Activated CD8-positive, alpha-beta memory T cell treated with anti-CD3 and anti-CD28 coated beads, Interleukin-2, amount 50 U/mL, for 24 hours (primary cell): ENCODE results near the gene CACNA1H.

ENCODE experiments used
- DNase-seq: peaks from one replicate; pipeline ENCODE4 v3.0.0-alpha.2; 2020; ENCODE audit errors: extremely low read depth

Gene CACNA1H

DNA sequence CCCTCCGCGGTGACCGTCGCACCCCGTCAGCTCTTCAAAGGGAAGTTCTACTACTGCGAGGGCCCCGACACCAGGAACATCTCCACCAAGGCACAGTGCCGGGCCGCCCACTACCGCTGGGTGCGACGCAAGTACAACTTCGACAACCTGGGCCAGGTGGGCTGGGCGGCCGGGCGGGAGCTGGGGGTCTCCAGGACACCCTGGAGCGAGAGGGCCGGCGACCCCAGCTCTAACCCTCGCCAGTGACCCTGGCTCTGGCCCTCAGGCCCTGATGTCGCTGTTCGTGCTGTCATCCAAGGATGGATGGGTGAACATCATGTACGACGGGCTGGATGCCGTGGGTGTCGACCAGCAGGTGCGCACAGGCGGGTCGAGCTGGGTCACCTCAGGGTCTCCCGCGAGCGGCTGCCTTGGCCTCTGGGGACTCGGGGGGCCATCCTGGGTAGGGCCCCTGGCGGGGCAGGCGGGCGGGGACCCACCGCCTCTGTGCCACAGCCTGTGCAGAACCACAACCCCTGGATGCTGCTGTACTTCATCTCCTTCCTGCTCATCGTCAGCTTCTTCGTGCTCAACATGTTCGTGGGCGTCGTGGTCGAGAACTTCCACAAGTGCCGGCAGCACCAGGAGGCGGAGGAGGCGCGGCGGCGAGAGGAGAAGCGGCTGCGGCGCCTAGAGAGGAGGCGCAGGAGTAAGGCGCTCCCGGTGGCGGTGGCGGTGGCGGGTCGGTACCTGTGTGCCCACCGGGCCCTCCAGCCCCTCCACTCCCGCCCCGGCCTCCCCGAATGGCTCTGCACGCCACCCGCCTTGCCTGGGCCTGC is 58.8 kb downstream of the CACNA1H start:
- no peak for DNase-seq

DNA sequence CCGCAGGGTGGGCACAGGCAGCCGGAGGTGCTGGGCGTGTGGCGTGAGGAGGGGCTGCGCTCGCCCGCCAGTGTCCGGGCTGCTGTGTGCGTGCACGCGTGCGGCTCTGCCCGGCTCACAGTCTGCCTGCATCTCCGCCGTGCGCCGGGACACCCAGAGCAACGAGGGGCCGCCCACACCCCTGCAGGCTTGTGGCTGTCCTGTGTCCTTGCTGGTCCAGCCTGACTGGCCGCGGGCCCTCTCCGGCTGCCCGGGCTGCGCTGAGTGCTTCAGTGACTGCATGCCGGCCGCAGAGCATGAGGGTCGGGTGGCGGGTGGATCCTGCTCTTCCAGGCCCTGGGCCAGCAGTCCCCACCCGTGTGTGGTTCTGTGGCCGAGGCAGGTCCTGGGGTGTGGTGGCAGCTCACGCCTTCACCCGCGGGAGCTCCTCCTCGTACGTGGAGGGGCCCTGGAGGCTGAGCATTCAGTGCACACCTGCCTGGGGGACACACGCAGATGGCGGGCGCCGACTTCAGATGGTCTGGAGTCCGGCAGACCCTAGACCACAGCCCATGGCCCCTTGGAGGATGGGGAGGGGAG is 59.8 kb downstream of the CACNA1H start:
- DNase-seq = no peak

DNA sequence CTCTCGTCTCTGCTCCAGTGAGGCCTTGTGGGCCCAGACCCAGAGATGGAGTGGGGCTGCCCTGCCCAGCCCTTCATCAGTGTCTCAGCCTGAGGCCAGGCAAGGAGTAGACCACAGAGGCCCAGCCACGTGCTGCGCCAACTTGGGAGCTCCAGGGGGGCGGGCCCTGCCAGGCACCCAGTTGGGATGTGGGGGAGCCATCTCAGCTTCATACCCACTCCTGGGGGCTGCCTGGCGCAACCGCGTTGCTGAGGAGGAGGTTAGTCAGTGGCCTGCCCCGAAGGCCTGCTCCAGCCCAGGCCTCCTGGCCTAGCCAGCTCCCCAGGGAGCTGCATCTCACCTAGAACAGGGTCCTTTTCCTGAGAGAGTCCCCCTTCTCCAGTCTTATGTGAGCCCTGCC is 60.3 kb downstream of the CACNA1H start:
- no peak for DNase-seq

DNA sequence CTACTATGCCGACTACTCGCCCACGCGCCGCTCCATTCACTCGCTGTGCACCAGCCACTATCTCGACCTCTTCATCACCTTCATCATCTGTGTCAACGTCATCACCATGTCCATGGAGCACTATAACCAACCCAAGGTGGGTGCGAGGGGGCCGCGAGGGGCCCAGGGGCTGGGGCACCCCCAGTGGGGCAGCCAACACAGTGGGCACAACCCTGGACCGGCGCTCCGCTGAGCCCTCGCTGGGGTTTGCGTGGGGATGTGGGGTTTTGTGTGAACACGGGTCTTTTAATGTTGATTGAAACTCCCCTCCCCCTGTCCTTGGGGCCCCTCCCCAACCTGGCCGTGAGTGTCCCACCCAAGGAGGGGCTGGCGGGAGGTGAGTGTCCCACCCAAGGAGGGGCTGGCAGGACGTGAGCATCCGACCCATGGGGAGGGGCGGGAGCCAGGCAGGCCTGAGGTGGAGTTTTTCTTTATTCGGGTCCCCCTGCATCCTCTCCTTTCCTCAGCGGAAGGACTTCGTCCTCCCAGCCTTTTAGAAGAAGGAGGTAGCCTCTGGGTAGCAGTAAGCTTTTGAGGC is 61.0 kb downstream of the CACNA1H start:
- no peak for DNase-seq

DNA sequence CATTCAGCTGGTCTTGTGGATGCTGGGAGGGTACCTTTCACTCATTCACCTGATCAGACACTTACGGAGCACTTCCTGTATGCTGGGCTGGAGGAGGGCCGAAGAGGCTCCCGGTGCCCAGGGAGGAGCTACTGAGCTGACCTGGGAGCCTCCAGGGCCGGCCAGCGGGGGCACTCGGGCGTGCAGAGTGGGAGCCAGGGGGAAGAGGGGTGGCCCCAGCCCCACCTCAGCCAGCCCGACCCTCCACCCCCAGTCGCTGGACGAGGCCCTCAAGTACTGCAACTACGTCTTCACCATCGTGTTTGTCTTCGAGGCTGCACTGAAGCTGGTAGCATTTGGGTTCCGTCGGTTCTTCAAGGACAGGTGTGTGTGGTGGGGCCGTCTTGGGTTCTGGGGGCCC is 61.8 kb downstream of the CACNA1H start:
- DNase-seq = no peak

DNA sequence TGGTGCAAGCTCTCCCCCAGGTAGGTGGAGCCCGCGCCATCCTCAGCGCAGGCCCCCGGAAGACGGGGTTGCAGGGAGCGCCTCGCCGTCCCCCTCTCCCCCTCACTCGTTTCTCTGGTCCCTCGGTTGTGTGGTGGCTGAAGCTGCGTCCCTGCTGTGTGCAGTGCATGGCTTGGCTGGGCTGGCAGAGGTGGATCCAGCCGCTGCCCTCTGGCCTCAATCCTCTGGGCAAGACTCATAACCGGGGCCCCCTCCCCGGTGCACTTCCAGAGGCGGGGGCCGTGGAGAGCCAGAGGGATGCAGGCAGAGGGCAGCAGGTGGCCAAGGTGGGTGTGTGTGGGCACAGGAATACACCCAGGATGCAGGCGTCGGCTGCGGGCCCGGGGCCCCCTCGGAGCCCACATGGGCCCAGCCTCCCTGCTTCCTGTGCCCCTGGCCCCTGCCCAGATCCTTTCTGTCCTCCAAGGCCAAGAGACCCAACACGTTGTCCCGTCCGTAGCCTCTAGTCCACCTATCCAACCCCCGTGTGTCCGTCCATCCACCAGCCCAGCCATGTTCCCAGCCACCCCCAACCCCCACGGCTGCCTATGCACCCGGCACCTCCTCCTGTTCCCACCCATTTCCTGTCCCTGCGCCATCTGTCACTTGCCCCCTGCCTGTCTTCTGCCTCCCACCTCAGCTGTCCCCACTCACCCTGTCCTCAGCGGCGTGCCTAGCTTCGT is 62.8 kb downstream of the CACNA1H start:
- no peak for DNase-seq

DNA sequence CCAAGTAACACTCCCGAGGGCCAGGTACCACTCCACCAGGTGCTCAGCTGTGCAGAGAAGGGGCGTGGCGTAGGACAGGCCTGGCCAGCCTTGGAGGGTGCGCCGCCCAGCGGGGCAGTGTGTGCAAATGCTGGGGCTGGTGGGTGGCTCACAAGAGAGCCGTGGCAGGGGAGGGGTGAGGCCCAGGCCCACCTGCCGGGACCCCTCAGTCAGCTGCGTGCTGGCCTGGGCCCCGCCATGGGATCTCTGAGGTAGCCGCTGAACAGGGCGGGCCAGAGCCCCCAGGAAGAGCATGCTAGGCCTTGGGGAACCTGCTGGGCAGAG is 63.4 kb downstream of the CACNA1H start:
- no peak for DNase-seq

DNA sequence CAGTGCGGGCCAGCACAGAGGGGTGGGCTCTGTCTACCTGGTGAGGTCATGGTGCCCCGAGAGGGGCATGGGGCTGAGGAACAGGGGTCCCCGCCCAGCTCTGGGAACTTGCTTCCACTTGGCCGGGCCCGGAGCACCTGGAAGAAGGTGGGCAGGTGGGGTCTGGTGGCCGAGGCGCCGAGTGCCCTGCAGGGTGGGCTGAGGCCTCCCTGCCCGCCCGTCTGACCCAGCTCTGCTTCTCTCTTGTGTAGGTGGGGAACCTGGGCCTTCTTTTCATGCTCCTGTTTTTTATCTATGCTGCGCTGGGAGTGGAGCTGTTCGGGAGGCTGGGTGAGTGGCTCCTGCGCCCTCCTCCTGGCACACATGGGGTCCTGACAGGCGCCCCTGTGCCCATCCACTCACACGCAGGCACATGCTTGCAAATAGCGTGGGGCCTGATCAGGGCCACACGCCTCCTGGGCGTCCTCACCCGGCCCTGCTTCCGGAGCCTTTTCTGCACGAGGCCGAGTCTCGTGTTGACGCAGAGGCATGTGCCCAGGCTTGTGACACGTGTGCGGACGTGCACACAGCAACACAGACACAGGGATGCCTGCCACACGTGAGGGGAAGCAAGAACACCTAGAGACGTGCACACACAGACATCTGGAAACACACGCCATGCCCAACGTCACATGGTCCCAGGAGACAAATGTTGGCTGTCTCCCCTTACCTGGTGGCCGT is 63.9 kb downstream of the CACNA1H start:
- DNase-seq = no peak

DNA sequence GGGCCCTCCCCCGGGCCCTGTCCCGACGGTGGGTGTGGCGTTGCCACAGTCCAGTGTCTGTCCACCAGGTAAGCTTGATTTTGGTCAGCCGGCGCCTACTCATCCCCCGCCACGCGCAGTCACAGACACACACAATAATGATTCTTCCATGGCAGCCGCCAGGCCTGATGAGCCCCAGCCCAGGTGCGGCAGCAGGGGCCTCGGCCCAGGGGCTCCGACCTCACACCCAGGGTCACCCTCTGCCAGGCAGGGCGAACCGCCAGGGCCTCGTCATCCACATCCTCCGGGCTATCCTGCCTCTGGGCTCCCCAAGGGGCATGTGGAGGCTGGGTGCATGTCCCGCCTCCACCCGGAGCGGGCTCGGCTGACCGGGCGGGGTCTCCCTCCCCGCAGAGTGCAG is 64.6 kb downstream of the CACNA1H start:
- DNase-seq = no peak

DNA sequence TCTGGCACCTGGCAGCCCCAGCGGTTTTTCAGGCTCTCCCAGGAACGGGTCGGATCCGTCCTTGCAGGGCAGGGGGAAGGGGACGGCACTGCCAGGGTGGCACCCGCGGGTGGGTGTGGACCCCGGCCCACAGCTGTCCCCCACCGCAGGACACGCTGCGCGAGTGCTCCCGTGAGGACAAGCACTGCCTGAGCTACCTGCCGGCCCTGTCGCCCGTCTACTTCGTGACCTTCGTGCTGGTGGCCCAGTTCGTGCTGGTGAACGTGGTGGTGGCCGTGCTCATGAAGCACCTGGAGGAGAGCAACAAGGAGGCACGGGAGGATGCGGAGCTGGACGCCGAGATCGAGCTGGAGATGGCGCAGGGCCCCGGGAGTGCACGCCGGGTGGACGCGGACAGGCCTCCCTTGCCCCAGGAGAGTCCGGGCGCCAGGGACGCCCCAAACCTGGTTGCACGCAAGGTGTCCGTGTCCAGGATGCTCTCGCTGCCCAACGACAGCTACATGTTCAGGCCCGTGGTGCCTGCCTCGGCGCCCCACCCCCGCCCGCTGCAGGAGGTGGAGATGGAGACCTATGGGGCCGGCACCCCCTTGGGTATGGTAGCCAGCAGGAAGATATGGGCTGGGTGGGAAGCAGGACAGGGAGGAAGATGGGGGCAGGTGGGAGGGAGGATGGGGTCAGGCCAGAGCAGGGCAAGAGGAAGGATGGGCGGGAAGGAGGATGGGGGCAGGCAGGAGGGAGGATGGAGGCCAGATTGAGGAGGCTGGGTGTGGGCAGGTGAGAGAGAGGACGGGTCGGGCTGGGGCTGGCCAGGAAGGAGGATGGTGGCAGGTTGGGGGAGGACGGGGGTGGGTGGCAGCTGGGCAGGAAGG is 65.4 kb downstream of the CACNA1H start:
- no peak for DNase-seq

DNA sequence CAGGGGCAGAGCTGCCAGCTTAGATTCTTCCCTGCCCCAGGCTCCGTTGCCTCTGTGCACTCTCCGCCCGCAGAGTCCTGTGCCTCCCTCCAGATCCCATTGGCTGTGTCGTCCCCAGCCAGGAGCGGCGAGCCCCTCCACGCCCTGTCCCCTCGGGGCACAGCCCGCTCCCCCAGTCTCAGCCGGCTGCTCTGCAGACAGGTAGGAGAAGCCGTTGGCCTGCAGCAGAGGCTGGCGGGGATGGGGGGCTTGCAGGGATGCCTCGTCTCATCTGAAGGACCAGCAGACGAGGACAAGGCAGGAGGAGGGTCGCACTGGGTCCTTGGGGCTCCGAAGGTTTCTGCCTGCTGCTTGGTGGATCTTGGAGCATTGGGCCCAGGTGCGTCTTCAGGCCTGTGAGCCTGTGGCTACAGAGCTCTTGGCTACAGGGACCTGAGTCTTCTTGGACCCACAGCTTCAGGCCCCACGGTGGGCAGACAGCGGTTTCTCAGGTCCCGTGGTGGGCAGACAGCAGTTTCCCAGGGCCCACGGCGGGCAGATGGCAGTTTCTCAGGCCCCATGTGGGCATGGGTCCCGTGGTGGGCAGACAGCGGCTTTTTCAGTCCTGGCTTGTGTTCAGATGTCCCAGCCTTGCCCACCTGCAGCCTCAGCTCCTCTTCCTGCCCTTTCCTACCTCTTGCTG is 66.2 kb downstream of the CACNA1H start:
- no peak for DNase-seq

DNA sequence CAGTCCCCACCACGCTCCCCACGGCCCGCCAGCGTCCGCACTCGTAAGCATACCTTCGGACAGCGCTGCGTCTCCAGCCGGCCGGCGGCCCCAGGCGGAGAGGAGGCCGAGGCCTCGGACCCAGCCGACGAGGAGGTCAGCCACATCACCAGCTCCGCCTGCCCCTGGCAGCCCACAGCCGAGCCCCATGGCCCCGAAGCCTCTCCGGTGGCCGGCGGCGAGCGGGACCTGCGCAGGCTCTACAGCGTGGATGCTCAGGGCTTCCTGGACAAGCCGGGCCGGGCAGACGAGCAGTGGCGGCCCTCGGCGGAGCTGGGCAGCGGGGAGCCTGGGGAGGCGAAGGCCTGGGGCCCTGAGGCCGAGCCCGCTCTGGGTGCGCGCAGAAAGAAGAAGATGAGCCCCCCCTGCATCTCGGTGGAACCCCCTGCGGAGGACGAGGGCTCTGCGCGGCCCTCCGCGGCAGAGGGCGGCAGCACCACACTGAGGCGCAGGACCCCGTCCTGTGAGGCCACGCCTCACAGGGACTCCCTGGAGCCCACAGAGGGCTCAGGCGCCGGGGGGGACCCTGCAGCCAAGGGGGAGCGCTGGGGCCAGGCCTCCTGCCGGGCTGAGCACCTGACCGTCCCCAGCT is 67.3 kb downstream of the CACNA1H start:
- no peak for DNase-seq

DNA sequence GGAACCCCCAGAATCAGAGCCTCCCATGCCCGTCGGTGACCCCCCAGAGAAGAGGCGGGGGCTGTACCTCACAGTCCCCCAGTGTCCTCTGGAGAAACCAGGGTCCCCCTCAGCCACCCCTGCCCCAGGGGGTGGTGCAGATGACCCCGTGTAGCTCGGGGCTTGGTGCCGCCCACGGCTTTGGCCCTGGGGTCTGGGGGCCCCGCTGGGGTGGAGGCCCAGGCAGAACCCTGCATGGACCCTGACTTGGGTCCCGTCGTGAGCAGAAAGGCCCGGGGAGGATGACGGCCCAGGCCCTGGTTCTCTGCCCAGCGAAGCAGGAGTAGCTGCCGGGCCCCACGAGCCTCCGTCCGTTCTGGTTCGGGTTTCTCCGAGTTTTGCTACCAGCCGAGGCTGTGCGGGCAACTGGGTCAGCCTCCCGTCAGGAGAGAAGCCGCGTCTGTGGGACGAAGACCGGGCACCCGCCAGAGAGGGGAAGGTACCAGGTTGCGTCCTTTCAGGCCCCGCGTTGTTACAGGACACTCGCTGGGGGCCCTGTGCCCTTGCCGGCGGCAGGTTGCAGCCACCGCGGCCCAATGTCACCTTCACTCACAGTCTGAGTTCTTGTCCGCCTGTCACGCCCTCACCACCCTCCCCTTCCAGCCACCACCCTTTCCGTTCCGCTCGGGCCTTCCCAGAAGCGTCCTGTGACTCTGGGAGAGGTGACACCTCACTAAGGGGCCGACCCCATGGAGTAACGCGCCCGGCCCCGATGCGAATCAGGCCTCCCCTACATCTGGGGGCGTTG is 68.1 kb downstream of the CACNA1H start:
- no peak for DNase-seq

DNA sequence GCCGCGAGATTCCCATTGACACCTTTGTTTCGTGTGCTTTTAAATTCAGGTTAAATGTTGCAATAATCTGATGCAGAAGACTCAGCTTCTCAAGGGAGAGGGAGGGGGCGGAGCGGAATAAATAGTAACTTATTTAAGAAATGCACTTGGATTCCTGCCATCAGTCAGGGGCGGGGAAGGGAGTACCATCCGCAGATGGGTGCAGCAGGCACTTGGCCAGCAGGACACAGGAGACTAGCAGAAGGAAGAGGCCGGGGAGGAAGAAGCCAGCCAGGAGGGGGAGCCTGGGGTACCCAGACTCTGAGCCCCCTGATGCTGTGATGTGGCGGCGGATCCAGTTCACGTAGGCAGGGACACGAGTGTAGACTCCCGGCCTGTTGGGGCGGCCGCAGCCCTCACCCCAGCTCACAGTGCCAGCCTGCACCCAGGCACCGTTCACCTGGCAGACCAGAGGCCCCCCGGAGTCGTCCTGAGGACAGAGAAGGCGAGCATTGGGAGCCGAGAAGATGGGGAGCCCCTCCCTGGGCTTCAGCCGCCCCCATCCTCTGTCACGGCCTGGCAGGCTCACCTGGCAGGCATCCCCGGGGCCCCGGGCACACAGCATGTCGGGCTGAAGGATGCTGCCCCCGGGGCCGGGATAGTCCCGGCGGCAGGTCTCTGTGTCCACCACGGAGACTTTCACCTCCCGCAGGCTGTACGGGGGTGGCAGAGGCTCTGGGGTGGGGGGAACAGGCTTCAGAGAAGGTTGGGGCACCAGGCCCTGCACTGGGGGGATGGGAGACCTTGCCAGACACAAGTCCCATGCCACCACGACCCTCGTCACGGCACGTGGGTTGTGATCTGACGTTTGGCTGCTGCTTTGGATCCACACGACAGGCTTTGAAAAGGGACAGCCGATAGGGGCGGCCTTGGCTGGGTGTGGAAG is 69.0 kb downstream of the CACNA1H start:
- DNase-seq = no peak

DNA sequence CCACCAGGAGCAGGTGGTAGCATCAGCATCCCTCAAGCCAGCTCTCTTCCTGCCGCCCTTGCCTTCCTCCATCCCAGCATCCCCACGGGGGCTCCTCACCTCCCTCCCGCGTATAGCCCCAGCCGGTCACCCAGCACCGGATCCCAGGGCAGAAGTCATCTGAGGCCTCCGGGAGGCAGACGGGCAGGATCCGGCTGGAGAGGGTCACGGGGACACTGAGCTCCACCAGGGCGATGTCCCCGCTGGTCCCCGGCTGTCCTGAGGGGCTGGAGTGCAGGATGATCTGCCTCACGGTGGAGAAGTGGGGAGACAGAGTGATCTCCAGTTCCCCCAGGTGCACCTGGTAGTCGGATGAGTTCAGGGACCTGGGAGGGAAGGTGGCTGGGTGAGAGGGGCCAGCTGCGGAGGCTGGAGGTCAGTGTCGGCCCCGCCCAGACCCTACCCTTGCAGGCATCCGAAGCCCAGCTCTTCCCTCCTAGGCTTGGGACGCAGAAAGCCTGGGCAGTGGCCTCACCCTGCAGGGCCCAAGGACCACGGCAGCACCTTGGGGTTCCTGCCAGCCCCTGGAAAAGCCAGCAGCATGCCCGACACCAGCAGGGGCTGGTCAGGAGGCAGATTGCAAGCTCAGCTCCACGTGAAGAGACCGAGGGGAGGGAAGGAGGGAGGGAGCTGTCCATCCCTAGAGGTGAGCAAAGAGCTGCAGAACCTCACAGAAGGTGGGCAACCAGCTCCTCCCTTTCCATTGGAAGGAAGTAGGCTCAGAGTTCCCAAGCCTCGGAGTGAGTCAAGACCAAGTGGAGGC is 69.8 kb downstream of the CACNA1H start:
- no peak for DNase-seq

DNA sequence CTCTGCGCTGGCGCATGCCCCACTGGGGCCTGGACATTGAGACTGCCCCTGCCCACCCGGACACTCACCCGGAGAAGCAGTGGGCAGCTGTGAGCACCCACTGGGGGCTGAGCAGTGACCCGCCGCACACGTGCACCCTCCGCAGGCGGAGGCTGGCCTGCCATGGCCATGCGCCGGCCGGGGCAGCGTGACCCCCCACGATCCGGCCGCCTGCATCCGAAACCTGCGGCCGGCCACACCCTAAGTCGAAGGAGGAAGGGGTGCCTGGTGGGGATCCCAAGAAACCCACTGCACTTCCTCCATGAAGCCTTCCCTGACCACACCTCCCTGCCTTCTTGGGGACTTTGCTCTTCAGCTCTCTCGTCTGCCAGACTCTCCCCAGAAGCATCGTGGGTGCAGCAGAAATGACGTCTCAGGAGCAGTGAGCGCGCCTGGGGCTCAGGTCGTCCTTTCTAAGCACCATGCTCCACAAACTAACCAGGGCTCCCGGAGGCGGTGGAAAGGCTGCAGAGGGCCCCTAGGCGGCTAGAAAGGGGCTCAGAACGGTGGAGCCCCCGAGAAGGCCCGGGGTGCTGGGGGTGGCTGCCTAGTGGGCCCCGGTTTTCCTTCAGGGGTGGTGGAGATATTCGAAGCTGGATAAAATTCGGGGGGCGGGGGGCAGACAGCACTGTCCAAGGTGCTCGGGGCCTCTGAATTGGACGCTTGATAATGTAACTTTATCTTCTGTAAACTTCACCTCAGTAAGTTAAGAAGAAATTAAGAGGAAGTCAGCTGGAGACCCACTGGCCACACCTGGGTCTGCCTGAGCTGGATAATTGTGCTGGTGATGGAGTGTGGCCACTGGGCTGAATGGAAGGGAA is 70.7 kb downstream of the CACNA1H start:
- no peak for DNase-seq
